ENCODE results near the gene SNRNP70.
"Not testable (repeated sequence)": the region's sequence is repeated elsewhere in the genome, so short reads cannot be mapped to it uniquely, and the experiment has no call there.

Gene SNRNP70

DNA sequence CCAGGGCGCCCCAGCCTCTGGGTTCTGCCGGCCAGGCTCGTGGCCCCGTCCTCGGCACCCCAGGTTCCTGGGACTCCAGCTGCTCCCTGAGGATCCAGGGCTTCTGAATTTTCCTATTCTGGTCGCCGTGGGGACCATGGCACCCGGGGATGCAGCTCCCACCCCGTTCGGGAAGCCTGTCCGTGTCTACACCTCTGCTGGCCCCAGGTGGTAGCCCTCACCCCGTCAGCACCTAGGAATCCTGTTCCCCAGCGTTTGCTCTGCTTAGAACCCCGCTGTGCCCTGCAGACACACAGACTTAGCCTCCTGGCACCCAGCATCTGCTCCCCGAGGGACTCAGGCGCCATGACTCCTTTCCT is 35.1 kb downstream of the SNRNP70 start:
- DNase-seq (ENCODE audit: low read depth in 3 of 3) = no peak

DNA sequence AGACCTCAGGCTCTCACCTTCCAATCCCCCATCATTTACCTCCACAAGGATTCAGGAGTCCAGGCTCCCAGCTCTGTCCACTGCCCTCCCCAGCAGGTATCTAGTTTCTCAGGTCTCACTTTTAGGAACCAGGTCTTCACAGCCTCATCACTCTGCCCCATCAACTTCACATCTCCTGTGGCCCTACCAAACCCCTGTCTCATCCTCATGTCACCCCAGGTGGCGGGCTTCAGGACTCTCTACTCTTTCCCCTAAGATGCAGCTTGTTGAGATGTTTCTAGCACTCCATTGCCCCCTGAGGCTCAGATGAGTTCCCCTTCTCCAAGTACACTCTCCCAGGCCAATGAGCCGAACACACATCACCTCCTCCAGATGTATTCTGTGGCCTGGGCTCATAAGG is 35.6 kb downstream of the SNRNP70 start:
- no peak for DNase-seq (ENCODE audit: low read depth in 3 of 3)

DNA sequence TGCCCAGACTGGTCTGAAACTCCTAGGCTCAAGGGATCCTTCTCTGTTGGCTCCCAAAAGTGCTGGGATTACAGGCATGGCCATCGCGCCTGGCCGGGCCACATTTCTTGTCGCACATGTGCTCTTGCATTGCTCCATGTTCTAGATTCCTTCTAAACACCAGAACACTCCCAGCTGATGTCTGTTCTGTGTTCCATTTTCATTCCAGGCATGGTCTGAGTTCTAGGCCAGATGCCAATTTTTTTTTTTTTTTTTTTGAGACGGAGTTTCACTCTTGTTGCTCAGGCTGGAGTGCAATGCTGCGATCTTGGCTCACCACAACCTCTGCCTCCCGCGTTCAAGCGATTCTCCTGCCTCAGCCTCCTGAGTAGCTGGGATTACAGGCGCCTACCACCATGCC is 36.6 kb downstream of the SNRNP70 start:
- DNase-seq (ENCODE audit: low read depth in 3 of 3) = not testable (repeated sequence)

DNA sequence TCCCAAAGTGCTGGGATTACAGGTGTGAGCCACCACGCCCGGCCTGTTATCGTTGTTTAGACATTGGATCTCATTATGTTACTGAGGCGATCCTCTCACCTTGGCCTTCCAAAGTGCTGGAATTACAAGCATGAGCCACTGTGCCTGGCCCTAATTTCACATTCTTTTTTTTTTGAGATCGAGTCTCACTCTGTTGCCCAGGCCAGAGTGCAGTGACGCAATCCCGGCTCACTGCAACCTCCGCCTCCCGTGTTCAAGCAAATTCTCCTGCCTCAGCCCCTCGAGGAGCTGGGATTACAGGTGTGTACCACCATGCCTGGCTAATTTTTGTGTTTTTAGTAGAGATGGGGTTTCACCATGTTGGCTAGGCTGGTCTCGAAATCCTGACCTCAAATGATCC is 38.0 kb downstream of the SNRNP70 start:
- DNase-seq (ENCODE audit: low read depth in 3 of 3) = not testable (repeated sequence)

DNA sequence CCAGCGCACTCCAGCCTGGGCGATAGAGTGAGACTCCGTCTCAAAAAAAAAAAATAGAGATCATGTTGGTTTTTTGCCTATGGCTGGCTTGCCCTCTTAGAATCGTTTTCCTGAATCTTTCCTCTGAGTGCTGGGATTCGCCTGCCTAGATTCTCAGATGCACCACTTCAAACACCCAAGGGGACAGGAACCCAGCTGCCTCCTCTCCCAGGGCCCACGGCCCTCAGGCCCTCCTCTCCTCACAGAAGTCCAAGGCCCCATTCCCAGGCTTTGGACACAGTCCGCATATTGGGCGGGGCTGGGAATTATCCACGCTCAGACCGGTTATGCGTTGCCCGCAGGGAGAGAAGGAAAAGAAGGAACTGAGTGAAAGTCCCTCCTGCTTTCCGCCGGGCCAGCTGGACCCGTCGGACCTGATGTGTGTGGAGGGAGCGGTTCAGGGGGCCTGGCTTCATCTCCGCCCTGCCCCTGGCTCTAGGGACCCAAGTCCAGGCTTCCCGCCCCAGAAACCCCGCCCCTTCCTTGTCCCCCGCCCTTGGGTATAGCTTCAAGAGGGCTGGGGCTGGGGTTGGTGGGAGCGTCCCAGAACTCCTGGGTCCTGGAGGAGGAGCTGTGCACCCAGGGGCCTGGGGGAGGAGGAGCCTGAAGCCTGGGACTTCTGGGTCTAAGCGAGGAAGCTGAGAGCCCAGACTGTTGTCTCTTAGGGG is 39.9 kb downstream of the SNRNP70 start:
- no peak for DNase-seq (ENCODE audit: low read depth in 3 of 3)

DNA sequence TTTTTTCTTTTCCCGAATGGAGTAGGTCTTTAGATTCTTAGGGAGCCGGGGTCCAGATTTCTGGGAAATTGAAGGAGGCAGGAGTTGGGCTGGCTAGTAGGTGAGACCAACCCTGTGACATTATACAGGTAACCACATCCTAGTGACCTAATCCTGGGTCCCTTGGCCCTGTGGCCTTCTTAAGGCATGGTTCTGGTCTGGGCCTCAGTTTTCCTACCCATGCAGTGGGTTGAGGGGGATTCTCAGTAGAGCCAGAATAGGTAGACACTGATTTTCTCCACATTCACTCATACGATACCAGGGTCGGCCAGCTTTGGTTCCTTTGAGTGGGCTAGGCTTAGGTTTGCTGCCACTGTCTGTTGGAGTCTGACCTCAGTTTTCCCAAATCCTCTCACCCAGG is 41.3 kb downstream of the SNRNP70 start:
- DNase-seq (ENCODE audit: low read depth in 3 of 3) = no peak

DNA sequence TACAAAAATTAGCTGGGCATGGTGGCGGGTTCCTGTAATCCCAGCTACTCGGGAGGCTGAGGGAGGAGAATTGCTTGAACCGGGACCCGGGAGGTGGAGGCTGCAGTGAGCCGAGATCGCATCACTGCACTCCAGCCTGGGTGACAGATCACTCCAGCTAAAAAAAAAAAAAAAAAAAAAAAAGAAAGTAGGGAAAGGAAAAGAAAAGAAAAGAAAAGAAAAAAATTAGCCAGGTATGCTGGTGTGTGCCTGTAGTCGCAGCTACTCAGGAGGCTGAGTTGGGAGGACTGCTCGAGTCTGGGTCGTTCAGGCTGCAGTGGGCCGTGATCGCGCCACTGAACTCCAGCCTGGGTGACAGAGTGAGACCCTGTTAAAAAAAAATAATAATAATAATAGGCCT is 42.0 kb downstream of the SNRNP70 start:
- not testable (repeated sequence) for DNase-seq (ENCODE audit: low read depth in 3 of 3)

DNA sequence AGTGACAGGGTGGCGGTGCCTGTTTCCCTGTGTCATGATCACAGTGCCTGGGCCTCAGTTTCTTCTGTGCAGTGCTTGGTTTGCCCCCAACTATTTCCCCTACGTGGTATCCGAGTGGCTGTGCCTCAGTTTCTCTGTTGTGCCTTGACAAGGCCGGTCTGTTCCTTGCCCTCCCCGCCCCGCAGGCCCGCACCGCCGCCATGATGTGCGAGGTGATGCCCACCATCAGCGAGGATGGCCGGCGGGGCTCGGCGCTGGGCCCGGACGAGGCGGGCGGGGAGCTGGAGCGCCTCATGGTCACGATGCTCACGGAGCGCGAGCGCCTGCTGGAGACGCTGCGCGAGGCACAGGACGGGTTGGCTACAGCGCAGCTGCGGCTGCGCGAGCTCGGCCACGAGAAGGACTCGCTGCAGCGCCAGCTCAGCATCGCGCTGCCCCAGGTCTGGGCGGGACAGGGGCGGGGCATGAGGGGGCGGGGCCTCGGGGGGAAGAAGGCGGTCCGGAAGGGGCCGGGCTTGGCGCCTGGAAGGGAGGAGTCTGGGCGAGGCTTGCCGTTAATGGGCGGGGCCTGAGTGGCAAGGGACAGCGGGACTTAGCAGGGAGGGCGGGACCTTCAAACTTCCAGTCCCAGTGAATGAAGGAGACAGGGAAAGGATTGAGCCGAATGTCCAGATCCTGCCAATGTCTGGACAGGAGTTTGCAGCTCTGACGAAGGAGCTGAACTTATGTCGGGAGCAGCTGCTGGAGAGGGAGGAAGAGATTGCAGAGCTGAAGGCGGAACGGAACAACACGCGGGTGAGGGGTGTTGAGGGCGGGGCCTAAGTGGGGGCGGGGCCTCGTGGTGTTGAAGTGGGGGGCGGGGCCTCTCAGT is 42.7 kb downstream of the SNRNP70 start:
- DNase-seq (ENCODE audit: low read depth in 3 of 3) = peak; percentile 91 to 97 (median 92)

DNA sequence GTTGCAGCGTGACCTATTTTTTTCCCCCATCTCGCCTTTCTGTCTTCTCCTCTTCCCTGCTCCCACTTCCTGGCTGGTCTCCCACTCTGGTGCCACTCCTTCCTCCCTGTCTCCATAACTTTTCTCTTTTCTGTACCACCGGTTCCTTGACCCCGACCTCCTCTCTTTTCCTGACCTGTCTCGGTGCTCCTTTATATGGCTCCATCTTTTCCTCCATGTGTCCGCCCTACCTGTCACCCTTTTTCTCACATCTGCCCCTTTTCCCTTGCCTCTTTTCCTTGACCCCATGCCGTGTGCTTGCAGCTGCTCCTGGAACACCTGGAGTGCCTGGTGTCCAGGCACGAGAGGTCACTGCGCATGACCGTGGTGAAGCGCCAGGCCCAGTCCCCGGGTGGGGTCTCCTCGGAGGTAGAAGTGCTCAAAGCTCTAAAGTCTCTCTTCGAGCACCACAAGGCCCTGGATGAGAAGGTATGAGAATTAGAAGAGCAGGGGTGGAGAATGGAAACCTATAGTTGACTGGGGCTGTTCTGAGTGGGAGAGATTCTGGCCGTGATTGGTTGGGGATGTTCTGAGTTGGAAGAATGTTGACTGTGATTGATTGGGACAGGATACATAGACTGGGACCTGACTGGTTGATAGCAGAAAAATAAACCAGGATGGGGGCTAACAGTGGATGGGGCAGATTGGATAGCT is 43.4 kb downstream of the SNRNP70 start:
- DNase-seq (ENCODE audit: low read depth in 3 of 3) = no peak

DNA sequence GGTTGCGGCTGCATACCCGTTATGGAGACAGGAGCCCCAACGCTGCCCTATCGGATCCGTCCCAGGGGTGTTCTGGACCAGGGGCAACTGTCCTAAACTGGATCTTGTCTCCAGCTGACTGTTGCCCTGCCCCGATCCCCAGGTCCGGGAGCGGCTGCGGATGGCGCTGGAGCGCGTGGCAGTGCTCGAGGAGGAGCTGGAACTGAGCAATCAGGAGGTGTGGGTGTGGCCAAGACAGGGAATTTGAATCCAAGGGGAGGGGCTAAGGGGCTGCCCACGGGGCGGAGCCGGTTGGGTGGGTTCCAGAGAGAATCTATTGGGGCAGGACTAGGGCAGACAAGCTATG is 44.0 kb downstream of the SNRNP70 start:
- no peak for DNase-seq (ENCODE audit: low read depth in 3 of 3)

DNA sequence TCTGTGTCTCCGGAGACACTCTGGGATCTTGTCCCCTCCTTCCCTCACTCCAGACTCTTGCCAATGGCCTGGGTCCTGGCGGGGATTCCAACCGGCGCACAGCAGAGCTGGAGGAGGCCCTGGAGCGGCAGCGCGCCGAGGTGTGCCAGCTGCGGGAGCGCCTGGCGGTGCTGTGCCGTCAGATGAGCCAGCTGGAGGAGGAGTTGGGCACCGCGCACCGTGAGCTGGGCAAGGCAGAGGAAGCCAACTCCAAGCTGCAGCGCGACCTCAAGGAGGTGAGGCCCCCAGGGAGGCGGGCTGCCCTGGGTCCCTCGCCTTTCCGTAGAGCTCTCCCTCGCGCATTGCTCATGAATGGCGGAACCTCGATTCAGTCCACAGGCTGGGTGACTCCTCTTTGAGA is 45.1 kb downstream of the SNRNP70 start:
- no peak for DNase-seq (ENCODE audit: low read depth in 3 of 3)

DNA sequence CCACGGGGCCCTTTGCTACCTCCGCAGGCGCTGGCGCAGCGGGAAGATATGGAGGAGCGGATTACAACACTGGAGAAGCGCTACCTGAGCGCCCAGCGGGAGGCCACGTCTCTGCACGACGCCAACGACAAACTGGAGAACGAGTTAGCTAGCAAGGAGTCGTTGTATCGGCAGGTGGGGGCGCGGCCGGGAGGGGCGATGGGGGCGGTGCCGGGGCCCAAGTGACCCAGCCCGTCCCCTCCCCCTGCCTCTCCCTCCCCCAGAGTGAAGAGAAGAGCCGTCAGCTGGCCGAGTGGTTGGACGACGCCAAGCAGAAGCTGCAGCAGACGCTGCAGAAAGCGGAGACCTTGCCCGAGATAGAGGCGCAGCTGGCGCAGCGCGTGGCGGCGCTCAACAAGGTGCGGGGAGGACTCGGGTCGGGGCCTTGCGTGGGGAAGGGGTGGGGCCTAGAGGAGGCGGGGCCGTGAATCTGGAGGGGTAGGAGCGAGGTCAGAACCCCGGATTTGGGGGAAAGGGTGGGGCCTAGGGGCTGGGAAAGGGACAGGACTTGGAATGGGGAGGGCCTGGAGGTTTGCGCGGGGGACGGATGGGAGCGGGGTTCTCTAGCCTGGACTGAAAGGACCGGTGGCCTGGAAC is 47.8 kb downstream of the SNRNP70 start:
- no peak for DNase-seq (ENCODE audit: low read depth in 3 of 3)

DNA sequence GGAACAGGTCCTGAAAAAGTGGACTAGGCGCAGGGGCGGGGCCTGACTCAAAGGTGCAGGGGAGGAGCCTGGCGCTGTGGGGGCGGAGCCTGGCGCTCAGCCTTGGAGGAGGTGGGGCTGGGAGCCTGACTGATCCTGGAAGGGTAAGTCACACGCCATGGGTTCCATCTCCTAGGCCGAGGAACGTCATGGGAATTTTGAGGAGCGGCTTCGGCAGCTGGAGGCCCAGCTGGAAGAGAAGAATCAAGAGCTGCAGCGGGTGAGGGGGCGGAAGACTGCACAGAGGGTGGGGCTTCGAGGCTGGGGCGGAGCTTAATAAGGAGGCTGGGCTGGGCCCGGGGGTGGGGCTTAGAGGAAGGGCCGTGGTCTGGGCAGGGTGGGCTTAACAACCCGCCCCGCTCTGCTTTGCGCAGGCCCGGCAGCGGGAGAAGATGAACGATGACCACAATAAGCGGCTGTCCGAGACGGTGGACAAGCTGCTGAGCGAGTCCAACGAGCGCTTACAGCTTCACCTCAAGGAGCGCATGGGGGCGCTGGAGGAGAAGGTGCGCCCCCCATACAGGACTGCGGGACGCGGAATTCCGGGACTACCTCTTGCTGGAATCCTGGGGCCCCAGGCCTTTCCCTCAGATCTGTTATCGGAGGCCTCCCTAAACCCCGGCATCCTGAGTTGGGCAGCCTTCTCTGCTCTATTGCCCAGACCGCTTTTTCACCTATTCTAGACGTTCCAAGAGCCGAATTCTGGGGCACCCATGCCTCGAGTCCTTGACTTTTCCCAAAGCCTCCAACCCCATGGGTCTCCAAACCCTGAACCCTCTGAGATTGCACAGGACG is 48.6 kb downstream of the SNRNP70 start:
- peak in 1 of 3 donors; percentile 40 for DNase-seq (ENCODE audit: low read depth in 3 of 3)

DNA sequence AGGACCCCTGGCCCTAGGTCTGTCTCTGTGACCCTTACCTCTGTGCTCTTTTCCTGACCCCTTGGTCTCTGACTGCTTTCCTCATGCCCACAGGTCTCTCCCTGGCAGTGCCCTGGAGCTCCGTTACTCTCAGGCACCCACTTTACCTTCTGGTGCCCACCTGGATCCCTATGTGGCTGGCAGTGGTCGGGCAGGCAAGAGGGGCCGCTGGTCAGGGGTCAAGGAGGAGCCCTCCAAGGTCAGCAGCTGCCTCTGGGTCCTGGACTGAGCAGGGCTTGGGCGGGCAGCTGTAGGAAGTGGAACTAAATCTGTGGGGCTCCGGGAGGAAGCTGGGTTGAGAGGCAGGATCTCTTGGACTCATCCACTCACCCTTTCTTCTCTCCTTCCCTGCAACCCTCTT is 50.4 kb downstream of the SNRNP70 start:
- DNase-seq (ENCODE audit: low read depth in 3 of 3) = no peak

DNA sequence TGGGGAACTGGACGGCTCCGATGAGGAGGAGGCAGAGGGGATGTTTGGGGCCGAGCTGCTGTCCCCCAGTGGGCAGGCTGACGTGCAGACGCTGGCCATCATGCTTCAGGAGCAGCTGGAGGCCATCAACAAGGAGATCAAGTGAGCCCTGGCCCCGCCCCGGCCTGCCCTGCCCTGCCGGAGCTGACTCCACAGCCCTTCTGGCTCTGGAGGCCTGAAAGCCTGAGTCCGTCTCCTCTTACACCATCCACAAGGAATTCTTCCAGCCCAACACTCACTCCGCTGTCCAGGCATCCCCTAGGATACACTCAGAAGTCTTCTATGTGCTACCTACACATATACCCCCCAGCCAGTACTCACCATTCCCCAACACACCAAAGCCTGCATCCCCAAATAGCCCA is 51.5 kb downstream of the SNRNP70 start:
- no peak for DNase-seq (ENCODE audit: low read depth in 3 of 3)

DNA sequence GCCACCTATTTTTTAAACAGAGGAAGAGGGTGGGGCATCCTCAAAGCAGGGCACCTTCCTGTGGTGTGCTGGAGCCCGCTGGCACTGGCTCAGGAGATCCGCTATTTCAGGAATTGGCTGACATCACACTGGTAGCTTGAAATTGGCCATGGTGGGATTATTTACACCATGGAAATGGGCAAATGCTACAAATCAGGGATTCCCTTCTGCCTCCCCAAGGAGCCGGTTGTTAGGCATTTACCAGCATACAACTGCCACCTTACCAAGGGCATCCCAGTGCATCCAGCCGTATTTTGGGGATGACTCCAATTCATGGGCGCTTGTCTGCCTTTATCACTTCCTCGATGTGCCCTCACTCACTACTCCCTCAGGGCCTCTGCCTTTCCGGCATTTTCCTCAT is 55.7 kb downstream of the SNRNP70 start:
- DNase-seq (ENCODE audit: low read depth in 3 of 3) = no peak

DNA sequence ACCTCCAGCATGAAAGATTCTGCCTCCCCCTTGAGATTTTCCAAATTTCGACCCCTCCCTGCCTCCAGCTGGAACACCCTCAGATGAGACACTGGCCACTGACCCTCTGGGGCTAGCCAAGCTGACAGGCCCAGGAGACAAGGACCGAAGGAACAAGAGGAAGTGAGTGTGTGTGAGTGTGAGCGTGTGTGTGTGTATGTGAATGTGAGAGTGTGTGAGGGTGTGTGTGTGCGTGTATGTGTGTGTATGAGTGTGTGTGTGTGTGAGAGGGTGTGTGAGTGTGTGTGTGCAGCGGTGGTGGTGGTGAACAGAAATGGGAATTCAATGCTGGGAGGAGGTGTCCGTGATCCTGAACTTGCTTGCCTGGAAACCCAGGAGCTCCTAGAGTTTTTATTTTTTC is 56.1 kb downstream of the SNRNP70 start:
- no peak for DNase-seq (ENCODE audit: low read depth in 3 of 3)

DNA sequence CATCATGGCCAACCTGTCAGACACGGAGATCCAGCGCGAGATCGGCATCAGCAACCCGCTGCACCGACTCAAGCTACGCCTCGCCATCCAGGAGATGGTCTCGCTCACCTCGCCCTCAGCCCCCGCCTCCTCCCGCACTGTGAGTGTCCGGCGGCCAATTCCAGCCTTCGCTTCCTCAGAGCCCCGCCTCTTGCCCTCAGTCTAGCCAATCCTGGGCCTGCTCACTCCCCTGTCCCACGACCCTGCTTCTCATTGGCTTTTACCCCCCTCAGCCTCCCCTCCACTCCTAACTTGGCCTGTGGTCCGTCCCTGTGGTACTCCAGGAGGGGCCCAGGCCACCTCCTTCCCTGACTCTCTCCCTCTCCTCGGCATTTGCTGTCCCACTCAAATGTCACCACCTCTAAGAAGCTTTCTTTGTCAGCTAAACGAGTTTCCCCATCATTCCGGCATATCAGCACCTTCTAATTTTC is 57.6 kb downstream of the SNRNP70 start:
- peak; percentile 44 to 67 (median 67) for DNase-seq (ENCODE audit: low read depth in 3 of 3)

DNA sequence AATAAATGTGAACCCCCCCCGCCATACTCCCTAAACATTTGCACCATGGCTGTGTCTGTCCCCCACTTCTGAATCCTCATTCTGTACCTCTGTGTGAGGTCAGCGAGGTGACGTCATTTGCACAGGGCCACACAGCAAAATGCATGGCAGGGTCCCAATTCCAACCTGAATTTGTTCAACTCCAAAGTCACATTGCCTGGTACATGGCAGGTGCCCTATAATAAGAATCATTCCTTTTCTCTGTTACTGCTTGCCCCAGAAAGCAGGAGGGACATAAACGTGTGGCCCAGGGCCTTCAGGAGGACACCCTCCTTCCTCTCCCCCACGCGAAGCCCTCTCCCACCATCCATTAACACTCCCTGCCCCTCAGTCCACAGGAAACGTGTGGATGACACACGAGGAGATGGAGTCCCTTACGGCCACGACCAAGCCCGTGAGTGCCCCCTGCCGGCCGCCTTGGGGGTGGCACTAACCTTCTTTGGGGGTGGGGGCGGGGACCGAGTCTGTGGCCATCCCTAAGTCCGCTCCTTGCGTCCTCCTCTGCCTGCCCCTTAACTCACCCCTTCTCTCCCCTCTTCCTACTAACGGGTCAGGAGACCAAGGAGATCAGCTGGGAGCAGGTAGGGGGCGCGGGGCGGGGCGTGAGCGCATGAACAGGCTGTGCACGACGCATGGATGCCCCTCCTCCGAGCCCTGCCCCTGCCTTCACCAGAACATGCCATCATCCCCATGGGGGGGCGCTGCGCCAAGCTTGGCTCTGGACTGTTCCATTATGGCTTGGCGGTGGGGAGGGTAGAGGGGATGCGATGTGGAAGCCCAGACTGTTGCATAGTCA is 60.5 kb downstream of the SNRNP70 start:
- peak; percentile 70 to 72 (median 71) for DNase-seq (ENCODE audit: low read depth in 3 of 3)

DNA sequence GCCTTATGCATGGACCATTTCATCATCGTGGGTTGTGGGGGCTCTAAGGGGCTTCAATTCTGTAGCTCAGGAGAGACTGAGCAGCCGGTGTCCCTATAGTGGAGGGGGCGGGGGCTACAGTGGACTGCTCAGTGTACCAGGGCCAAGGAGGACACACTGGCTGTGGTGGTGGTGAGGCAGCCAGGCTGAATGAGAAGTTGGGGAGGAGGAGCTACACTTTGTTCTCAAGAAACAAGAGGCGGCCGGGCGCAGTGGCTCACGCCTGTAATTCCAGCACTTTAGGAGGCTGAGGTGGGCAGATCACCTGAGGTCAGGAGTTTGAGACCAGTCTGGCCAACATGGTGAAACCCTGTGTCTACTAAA is 61.1 kb downstream of the SNRNP70 start:
- not testable (repeated sequence) for DNase-seq (ENCODE audit: low read depth in 3 of 3)

Data from stimulated activated CD4-positive, alpha-beta T cell treated with anti-CD3 and anti-CD28 coated beads, TNF-alpha, amount 100 ng/mL, for 48 hours (primary cell).